ENCODE results near the gene ATP6V0A1. TPM values are rescaled to one million over a fixed set of nuclear protein-coding genes. Genes with fewer than 3 reads are reported as not detected.
"Not testable (repeated sequence)": the region's sequence is repeated elsewhere in the genome, so short reads cannot be mapped to it uniquely, and the experiment has no call there.

ATP6V0A1 gene
- total RNA-seq, 2 experiments from 2014 or later, result 10.4 to 14.4 TPM

DNA sequence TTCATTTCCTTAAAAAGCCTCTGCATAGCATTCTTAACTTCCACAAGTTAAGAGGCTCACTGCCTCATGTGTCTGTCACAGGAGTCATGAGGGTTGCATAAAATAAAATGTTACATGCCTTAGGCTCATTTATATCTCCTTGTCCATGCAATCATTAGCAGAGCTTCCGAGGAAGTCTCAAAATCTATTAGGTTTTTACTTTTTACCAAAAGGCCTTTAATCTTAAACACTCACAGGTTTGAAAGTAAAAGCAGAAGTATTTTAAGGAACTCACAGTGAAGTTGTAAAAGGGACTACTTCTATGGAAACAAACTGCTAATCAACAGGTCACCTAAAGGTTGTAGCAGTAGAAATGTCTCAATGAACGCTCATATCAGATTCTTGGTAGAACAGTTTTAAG lies 5.2 kb upstream of the ATP6V0A1 start:
- Mint-ChIP-seq H3K27ac (no peak overlapping the region), H3K4me3 (no peak overlapping the region), H3K4me1 (ENCODE audit: low read depth) (peaks cover 21% of the 10 kb centered on the region), H3K36me3 (ENCODE audit: low read depth) (no peaks in the 10 kb centered on the region), H3K9me3 (no peaks in the 10 kb centered on the region), H3K27me3 (no peaks in the 10 kb centered on the region)
- ChIA-PET POLR2A (no interaction called here), CTCF (no interaction called here)
- TF ChIP-seq, protein P1, sequence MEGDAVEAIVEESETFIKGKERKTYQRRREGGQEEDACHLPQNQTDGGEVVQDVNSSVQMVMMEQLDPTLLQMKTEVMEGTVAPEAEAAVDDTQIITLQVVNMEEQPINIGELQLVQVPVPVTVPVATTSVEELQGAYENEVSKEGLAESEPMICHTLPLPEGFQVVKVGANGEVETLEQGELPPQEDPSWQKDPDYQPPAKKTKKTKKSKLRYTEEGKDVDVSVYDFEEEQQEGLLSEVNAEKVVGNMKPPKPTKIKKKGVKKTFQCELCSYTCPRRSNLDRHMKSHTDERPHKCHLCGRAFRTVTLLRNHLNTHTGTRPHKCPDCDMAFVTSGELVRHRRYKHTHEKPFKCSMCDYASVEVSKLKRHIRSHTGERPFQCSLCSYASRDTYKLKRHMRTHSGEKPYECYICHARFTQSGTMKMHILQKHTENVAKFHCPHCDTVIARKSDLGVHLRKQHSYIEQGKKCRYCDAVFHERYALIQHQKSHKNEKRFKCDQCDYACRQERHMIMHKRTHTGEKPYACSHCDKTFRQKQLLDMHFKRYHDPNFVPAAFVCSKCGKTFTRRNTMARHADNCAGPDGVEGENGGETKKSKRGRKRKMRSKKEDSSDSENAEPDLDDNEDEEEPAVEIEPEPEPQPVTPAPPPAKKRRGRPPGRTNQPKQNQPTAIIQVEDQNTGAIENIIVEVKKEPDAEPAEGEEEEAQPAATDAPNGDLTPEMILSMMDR (IDR thresholded peaks at IDR 0.05), result no peak
- no peak for ATAC-seq (ENCODE audit: poor library complexity)
- H3K27ac ChIP-seq (ENCODE audit: low read depth in 1 of 2, low read length in 2 of 2), result no peak overlapping the region
- DNase-seq, result peak in 1 of 14 experiments; percentile 4
- no peaks in the 10 kb centered on the region for H3K9me3 ChIP-seq (ENCODE audit: control insufficient read depth in 1 of 2, insufficient read depth in 1 of 2, low read length in 2 of 2)
- intact Hi-C loops (cut with DNase I, micrococcal nuclease), result no loop called here
- no peaks in the 10 kb centered on the region for H3K27me3 ChIP-seq (ENCODE audit: control insufficient read depth in 1 of 2, insufficient read depth in 2 of 2, low read length in 2 of 2)
- no peak overlapping the region for H3K4me3 ChIP-seq (ENCODE audit: low read length)
- H3K4me1 ChIP-seq (ENCODE audit: insufficient read depth, low read length), result peaks cover 25% of the 10 kb centered on the region
- no peaks in the 10 kb centered on the region for H3K36me3 ChIP-seq (ENCODE audit: insufficient read depth, low read length)

DNA sequence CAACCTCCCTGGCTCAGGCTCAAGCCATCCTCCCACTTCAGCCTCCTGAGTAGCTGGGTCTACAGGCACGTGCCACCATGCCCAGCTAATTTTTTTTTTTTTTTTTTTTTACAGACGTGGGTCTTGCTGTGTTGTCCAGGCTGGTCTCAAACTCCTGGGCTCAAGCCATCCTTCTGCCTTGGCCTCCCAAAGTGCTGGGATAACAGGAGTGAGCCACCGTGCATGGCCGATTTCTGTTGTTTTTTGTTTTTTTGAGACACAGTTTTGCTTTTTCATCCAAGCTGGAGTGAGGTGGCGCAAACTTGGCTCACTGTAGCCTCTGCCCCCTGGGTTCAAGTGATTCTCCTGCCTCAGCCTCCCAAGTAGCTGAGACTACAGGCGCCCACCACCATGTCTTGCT lies 3.7 kb upstream of the ATP6V0A1 start:
- H3K9me3 ChIP-seq (ENCODE audit: control insufficient read depth in 1 of 2, insufficient read depth in 1 of 2, low read length in 2 of 2); DNase-seq; H3K27me3 Mint-ChIP-seq; H3K36me3 Mint-ChIP-seq (ENCODE audit: low read depth); H3K9me3 Mint-ChIP-seq; POLR2A ChIA-PET; H3K27ac ChIP-seq (ENCODE audit: low read depth in 1 of 2, low read length in 2 of 2); H3K4me3 Mint-ChIP-seq; H3K27ac Mint-ChIP-seq; H3K36me3 ChIP-seq (ENCODE audit: insufficient read depth, low read length); H3K27me3 ChIP-seq (ENCODE audit: control insufficient read depth in 1 of 2, insufficient read depth in 2 of 2, low read length in 2 of 2); H3K4me3 ChIP-seq (ENCODE audit: low read length); ATAC-seq (ENCODE audit: poor library complexity); CTCF ChIA-PET: not testable (repeated sequence)
- peaks cover 40% of the 10 kb centered on the region for H3K4me1 ChIP-seq (ENCODE audit: insufficient read depth, low read length)
- intact Hi-C loops (cut with DNase I, micrococcal nuclease), result loop anchor here in 1 of 2 experiments (5.0 kb wide), 1 partner anchor 118 kb away; no protein-coding TSS in a partner anchor
- H3K4me1 Mint-ChIP-seq (ENCODE audit: low read depth), result peaks cover 37% of the 10 kb centered on the region

DNA sequence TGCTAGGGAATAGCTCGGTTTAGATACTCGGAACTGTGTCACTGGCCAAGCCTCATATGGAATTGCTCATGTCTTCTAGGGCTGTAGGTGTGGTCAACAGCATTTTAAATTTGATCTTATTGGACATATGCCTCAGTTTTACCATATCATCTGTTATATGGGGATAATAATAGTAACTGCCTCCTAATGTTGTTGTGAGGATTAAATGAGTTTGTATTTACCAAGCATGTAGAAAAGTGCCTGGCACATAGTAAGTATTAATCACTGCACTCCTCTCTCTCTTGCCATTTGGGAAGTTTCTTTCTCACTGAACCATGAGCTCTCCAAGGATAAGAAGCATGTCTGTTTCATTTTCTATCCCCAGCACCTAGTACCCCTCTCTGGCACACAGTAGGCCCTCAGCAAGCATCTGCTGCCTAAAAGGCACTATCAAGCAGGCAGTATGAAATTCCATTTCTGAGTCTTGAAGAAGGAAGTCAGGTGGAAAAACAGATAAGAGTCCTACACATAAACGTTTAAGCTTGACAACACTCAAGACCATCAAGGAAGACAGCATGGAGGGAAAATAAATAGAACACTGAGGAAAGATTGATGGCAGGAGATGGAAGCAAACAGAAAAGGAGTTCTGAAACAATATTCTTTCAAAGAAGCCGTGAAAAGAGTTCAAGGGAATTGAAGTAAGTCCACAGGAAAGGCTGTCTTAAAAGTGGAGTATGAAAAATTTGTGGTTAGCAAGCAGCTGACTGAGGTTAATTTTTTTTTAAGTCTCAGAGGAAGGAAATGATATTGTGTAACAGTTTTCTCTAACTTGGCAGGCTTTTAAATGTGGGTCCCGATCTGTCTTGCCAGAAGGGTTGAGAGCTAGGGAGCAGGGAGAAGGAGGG lies 2.2 kb upstream of the ATP6V0A1 start:
- intact Hi-C loops (cut with DNase I, micrococcal nuclease), result loop anchor here in 1 of 2 experiments (5.0 kb wide), 1 partner anchor 119 kb away; no protein-coding TSS in a partner anchor
- peak overlapping the region; percentile 74 for H3K4me3 Mint-ChIP-seq

More for the DNA sequence above, 2.2 kb upstream of the ATP6V0A1 start:
- Histone ChIP-seq H3K27ac (ENCODE audit: low read depth in 1 of 2, low read length in 2 of 2) (no peak overlapping the region), H3K27me3 (ENCODE audit: control insufficient read depth in 1 of 2, insufficient read depth in 2 of 2, low read length in 2 of 2) (no peaks in the 10 kb centered on the region), H3K4me3 (ENCODE audit: low read length) (peak overlapping the region; percentile 9), H3K4me1 (ENCODE audit: insufficient read depth, low read length) (peaks cover 45% of the 10 kb centered on the region), H3K36me3 (ENCODE audit: insufficient read depth, low read length) (no peaks in the 10 kb centered on the region), H3K9me3 (ENCODE audit: control insufficient read depth in 1 of 2, insufficient read depth in 1 of 2, low read length in 2 of 2) (no peaks in the 10 kb centered on the region)
- ChIA-PET CTCF (interaction anchor here (1.0 to 1.3 kb wide), 3 partner anchors 17 to 61 kb away, joined by 3 to 5 read pairs (median 3); no protein-coding TSS in a partner anchor), POLR2A (interaction anchor here (0.7 to 2.3 kb wide), 6 partner anchors 14 to 69 kb away, joined by 3 to 17 read pairs (median 4); partner anchors contain the start of genes CAVIN1 and STAT3)
- peak; percentile 37 for ATAC-seq (ENCODE audit: poor library complexity)
- peak in 5 of 14 experiments; percentile 7 to 87 (median 76) for DNase-seq
- Mint-ChIP-seq H3K4me1 (ENCODE audit: low read depth) (peaks cover 47% of the 10 kb centered on the region), H3K27me3 (no peaks in the 10 kb centered on the region), H3K36me3 (ENCODE audit: low read depth) (peaks cover 11% of the 10 kb centered on the region), H3K9me3 (no peaks in the 10 kb centered on the region), H3K27ac (peak overlapping the region; percentile 79)
- TF ChIP-seq, protein P1 (IDR thresholded peaks at IDR 0.05), result no peak
